T-helper 1 cell (primary cell): ENCODE results near the gene SETD3.

Experiments
- DNase-seq, 5 donors: peaks; one replicate each; pipeline ENCODE4 v3.0.0-alpha.2; 2012 to 2020

SETD3 gene

DNA sequence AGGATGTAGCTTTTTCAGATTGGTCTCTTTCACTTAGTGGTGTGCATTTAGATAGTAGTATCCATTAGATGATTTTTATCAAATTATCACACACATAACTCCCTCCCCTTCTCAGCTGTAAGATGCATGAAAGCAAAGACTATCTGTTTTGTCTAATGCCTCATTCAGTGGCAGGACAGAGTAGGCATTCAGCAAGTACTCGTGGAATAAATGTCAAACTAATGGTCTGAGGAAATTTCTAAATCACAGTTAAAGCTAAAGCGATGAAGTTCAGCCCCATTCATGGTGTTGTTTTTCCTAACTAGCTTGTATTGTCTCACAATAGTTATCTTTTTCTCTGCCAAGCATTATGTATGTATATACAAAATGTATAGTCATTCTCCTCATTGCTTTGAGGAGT is 16.7 kb upstream of the SETD3 start:
- DNase-seq = no peak

DNA sequence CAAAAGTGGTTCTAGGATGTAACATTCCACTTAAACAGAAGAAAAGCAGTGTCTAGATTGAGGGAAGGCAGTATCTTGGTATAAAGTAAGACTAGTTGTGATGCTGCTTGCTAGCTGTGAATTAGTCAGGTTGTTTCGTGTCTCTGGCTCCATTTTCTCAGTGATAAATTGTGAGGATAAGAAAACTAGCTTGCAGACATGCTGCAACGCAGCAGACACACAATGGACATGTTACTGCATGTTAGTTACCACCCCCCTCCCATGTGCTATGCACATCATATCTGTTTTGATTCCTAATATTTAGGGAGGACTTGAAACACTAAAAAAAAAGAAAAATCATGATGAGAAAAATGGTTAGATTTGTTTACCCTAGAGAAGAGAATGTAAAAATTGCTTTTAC is 3.4 kb upstream of the SETD3 start:
- DNase-seq = no peak

DNA sequence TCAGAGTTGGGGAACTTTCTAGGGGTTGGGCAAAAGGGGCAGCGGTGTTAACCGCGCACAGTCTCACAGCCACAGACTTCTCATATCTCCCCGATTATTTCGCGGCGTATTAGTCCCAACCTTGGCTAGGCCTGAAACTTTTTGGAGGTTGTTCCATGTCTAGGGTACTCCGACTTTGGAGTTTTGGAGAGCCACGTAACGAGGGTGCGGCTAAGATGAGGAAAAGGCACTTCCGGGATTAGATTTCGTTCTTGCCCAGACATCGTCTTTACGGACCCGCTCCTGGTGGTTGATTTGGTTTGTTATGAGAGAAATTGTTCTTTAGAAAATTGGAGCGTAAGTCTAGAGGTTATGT is 1.1 kb upstream of the SETD3 start:
- peak in 3 of 5 donors; percentile 10 to 27 (median 19) for DNase-seq

DNA sequence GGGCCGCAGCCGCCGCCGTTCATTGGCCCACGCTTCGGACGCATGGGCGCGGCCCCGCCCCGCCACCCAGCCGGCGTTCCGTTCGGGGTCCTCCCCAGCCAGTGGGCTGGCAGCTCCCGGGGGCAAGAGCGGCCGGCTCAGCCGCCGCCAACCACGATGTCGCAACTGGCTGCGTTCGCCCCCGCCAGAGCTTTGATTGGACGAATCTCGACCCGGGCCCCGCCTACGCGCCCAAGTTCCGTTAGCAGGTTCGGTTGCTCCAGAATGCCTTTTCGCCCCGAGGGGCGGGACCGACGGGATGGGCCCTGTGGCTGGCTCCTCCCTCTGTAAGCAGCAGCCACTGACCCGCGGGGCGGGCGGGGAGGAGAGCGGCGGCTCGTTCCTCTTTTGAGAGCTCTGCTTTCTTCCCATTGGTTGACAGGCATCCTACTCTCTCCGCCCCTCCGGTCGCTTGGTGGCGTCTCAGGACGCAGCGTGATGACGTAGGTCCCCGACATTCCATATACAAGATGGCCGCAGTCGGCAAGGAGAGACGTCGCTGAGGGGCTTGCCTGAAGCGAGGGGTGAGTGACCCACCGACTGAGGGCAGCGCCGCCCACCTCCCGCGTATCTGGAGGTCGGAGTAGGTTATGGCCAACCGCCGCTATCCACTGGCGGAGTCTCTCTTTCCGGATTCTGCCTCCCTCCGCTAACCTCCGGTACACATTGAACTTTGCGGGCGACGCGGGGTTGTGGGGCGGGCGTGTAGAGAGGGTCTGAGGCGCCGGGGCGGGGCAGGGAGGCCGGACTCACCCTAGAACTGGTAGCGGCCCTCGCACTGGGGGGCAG is 472 bp upstream of the SETD3 start, which contains the start of gene CCNK:
Gene CCNK (plus strand): TSS at position 493 of the 828 bp plus-strand sequence. CDS start 11,269 bp downstream, outside the sequence.
- peak; percentile 100 for DNase-seq

DNA sequence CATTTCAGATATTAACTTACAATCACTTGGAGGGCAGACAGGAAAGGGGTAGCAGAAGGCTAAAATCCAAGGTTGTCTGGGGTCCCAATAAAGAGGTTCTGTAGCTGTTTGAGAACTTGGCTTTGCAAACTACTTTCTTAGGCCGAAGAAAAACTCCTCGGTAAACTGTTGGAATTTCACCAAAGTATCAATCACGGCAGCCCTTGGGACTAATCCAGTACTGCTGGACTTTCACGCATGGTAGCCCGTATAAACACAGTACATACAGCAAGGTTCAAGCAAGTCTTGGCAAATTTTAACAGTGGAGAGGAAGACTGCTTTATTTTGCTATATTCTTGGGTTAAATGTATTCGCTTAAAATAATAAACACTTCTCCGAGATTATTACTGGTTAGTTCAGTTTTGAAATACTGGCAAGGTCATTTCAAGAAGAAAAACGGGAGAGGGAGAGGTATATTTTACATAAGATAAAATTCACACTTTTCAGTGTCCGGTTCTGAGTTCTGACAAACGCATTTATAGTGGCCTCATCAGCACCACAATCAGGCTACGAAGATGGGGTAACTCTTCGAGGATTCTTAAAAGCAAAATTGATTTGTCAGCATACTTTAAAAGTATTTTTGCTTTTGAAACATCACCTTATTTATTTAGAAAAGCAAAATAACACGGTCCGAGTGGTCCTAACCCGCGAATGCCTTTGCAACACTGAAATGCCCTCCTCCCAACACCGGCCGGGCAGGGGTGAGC is 1.3 kb downstream of the SETD3 start:
- DNase-seq = no peak

DNA sequence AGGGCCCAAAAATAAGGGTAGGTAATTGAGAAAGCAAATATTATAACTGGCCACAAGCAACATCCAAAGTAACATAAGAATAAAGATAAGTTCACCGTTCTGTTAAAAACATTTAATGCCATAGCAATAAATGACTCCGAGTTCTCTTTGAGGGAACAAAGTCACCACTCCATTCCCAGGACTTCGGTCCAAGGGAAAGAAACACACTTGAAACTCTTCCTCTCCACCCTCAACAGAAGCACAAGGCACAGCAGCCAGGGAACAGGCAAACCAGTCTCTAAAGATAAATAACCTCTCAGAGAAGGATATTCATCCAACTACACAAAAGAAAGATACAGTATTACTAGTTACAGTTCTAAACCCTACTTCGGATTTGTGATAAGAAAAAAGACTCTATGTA is 2.5 kb downstream of the SETD3 start:
- DNase-seq = no peak

DNA sequence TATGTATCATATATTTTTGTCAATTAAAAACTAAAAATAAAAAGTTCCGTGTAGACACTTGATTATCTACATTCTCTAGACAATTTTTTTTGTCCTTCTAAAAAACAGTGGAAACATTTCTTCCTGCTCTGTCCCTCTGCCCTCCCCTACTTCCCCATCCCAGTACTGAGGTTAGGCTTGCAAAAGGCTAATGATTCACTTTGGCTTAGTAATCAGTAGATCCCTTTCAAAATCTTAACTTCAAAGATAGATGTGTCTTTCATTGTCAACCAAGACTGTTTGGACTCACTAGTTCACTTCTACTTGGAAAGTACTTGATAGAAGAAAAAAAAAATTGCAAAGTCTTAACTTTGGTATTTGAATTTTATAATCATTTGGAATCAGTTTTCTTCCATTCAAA is 3.8 kb downstream of the SETD3 start:
- DNase-seq = no peak

DNA sequence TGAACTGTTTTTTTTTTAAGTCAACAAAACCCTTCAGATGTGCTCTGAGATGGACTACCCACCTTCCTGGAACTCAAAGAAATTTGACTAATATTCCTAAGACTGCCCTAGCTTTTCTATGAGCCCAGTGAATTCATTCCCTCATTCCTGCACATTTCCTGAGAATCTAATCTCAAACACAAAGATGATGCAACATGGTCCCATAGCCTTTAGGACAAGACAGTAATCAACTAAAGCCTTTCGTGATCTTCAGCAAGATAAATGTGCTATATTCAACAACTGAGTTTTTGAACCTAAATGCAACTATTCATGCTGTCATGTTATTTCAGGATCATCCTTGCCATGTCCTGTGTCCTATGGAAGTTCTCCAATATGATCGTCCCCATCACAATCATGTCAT is 5.0 kb downstream of the SETD3 start:
- no peak for DNase-seq

DNA sequence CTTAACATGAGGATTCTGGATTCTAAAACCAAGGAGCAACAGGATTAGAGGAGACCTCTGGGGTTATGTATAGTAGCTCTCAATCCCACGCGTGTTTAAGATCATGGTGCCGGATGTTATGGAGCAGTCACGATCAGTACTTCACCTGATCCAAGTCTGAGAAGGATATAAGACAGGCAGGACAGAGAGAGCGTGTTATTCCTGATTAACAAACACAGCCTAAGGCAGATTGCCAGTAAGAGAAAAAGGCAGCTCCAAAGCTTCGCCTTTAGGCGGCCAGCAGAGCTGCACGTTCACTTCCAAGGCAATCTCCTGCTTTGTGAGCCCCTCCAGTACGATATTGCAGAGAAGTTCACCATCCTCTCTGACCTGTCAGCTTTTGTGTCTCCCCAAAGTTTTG is 5.5 kb downstream of the SETD3 start:
- no peak for DNase-seq

DNA sequence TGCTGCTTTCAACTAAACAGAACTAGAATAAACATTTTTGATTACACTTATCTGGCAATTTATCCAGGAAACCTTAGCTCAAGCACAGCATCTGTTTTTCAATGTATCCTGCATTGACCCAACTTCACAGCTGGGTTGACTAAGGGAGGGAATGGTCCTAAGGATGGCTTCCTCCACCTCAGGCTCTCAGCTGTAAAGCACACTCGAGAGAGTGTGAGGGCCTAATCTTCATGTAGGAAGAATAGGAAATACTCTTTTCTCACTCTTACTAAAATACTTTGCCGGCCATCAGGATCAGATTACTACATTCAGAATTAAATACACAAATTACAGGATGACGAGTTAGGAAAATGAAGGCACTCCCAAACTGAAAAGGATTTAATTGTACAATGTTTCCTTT is 7.2 kb downstream of the SETD3 start:
- DNase-seq = no peak

DNA sequence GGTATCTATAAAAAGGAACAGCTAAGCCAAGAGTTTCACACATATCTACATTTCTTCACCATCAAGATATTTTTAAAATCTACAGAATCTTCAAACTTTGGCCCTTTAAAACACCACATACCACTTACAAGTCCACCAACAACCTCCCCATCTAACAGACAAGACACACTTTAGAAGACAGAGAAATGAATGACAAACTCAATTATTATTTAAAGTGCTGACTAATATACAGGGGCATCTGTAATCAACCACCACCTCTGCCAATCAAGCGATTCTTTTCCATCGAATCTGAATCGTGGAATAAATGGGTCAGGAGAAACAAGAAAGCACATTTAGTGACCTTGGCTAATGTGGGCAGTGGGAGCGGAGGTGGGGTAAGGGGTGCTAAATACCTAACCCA is 7.7 kb downstream of the SETD3 start:
- no peak for DNase-seq

DNA sequence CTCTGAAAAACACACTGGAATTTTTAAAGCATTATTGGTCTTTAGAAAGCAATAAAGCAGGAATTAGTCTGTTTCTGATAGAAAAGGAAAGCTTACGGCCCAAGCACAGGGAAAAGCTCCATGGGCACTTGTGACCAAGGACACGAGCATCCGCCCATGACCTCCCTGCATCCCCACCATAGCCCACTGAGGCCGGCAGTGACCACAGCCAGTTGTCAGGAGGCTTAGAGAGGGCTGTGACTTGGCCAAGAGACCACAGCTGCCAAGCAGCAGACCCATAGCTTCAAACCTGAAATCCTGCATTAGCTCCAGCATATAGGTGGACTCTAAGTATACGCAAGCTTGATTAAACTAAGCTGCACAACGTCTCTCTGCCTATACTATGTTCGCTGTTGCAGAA is 8.9 kb downstream of the SETD3 start:
- no peak for DNase-seq

DNA sequence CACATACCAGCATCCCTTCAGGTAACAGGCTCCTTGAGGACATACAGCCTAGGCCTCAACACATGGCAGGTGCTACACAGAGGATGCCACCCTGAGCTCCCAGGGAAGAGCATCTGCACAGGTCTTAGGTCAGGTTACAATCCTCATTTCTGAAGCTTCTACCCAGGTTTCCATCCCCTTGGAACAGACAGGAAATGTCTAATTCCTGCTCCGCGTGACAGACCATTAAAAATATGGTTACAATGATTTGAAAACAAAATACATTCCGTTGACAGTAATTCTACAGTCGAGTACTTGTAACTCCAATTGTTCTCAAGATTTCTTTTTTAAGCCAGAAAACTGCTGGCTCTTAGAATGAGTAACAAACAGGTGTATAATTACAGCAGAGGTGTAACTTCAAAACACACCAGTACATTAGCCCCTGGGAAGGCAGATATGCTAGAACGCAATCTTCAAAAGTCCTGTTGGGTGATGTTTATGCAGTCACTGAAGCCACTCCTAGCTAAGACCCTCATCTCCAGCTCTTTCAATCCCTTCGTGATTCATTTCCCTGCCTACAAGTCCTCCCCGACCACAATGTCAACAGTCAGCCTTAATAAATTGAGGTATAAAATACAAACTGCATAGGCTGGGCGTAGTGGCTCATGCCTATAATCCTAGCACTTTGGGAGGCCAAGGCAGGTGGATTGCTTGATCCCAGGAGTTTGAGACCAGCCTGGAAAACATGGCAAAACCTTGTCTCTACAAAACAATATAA is 11.6 kb downstream of the SETD3 start:
- DNase-seq = no peak

DNA sequence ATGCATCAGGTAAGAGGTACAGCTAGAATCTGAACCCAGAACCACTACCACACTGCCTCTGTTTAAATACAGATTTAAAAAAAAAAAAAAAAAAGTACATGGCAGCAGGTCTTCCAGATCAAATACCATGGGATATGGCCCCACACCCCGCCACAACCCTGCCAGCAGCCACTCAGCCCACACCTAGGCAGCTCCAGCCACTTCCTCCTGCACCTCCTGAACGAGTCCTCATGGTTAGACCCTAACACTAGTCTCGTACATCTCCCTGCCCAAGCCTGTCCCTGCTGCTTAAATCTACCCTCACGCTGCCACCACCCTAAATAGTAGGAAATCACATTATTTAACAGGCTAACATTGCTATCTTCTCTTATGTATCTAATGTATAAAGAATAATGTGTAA is 12.6 kb downstream of the SETD3 start:
- no peak for DNase-seq

DNA sequence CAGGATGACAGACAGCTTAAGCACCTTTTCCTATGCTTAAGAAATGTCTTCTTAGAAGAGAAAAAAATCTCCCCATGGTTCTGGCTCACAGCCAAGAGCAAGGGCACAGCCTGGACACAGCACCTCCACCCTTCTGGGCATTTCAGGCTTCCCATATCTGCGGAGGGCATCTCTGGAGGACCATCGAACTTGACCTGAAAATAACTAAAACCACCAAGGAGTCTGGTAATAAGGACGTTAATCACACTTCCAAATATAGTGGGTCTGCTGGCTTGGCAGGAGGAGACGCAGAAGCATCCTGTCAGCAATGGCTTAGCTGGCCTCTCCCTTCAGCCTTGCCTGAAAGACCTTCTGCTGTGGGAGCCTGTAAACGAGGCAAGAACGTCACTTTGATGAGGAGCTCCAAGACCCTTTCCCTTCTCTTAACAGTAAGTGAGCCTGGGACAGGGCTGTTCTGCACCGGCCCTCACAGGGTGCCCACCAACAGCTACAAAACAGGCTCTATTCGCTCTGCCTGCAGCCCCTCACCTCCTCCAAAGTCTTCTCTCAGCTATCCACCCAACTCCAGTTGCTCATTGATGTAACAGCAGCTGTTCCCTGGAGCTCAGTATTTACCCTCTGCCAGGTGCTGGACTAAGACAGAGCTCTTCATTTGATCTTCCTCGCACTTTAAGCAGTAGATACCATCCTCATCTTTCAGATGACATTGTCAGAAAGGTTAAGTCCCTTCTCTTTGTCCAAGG is 13.2 kb downstream of the SETD3 start:
- DNase-seq = no peak

DNA sequence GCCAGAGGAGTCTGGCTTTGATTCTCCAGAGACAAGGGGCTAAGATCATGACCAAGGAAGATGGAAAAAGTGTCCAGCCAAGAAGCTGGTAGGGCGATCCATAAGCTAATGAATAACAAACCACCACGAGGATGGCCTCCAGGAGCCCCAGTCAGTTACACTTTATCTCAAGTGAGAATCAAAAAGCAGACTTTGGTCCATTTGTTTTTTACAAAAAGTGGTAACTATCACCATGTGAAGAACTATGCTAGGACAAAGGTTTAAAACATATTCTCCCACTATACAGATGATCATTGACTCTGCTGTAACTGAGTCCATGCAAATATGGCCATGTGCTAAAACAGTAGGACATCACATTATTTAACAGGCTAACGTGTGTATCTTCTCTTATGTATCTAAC is 13.9 kb downstream of the SETD3 start:
- DNase-seq = no peak

DNA sequence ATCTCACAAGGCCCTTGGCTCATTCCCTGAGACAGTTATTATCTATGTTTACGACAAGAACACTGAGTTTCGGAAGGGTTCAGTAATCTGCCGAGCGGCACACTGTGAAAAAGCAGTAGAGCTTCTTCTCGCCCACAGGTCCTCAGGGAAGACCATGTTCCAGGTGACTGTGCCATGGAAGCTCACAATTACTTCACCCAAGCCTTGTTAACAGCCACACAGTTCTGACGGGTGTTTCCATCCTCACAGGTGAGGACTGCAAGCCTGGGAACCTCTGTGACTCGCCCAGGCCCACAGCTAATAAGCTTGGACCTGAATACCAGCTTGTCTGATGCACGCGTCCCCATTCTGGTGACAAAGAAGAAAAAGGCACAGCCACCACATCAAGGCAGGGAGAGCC is 15.4 kb downstream of the SETD3 start:
- DNase-seq = no peak

DNA sequence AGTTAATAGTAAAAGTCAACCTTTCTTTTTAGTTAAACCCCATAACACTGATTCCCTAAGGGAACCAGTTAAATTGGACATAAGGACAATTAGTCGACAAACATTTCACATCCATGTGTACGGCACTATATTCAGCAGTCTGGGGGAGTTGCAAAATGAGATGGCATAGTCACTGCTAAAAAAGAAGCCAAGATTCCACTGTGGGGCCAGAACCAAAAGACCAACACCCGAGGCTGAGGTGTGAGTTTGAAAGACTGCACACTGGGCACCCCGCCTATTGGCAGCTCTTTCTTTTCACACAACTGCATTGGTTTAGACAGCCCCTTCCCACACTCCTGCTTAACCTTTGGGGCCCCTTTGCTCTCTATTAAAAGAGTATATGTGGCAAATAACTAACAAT is 16.7 kb downstream of the SETD3 start:
- DNase-seq = no peak

DNA sequence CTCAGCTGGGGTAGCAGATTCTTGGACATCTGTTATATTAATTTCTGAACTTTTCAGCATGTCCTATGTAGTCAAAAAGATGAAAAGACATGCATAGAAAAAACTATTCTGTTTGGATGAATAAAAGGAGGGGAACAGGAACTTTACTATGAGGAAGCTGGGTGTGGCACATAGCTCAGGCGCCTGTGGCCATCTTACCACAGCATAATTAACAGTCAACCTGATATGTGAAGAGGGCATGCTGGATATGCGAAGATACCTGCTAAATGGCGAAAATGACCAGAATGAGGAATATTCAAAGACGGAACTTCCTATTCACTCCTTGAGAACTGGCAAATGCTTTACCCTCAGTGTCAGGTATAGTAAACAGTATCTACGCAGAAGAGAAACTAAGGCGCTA is 18.4 kb downstream of the SETD3 start:
- DNase-seq = no peak

DNA sequence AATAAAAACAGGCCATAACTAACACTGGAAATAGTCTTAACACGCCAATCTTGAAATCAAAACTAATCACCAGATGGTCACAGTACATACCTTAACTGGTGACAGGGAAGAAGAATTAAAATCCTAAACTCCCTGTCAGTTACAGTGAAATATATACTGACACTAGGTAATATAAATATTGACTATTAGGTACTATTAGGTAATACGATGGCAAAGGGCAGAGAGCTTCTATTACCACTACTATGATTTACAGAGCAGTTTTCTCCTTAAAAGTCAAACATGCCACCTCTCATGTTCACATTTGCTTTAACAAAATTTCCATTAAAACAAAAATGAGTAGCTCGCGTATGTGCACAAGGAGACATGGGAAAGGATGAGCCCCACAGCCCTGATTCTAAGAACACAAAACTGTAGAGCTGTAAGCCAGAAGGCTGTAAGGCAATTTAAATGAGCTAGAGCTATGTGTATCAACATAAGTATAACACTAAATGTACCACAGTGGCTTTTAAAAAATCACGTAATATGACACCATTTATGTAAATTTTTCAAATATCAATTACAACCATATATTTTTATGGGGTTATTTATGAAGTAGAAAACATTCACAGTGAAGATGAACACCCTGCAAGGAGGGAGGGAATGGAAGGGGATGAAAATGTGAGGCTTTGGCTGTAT is 19.1 kb downstream of the SETD3 start:
- no peak for DNase-seq

DNA sequence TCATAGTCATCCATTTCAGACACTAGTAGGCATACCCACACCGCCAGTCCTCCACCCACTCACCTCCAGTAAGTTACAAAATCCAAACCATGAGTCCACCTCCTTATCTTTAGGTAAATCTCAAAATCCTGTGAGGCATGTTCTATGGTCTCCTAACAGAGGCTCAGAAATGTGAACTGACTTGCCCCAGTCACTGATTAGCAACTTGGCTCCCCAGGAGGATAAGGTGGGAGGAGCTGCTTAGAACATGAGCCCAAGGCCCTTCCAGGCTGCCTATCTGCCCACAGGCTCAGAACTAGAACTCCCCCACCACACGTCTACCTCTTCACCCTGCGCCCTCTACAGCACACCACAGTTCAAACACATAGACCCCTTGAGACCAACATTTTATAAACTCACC is 19.9 kb downstream of the SETD3 start:
- DNase-seq = no peak

DNA sequence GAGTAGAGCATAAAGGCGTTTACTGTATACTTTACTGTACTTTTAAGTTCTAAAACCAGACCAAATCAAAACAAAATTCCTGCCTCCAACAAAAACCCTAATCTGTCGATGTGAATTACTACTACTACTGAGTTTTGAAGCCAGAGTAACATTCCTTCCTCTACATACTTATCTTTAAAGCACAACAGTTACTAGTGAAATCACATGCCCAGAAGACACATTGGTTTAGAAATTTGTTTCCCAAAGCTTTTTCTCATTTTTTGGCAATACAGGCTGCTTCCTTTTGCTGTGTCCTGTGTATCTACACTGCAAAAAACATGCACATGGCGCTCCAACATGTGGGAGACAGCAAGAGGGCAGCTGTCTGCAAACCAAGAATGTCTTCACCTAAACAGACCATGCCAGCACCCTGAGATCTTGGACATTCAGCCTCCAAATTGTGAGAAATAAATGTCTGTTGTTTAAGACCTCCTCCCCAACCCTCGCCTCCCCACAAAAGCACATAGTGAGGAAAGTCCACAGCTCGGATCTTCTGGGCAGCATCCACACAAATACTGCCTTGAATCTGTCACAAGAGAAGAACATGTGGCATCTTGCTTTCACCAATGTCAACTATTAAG is 21.1 kb downstream of the SETD3 start:
- no peak for DNase-seq
